Metanephros (tissue), 1 donor: Measurements from ENCODE around the gene IQSEC3. TPM values are rescaled to one million over a fixed set of nuclear protein-coding genes. Genes with fewer than 3 reads are reported as not detected.

Experiments used
- total RNA-seq: library from RNA; depleted of rRNA; stranded (reverse); fragments of >200 nt; gene quantifications from one replicate; pipeline ENCODE4 v1.2.3, GENCODE V29; 2014

Gene IQSEC3
- total RNA-seq = 2.9 TPM

GRCh38 chr12:66428-66781 lies at the start of gene IQSEC3:
Gene IQSEC3, plus strand, starts transcription at chr12:66767. Its CDS starts 116 bp downstream, at chr12:66883.

DNA sequence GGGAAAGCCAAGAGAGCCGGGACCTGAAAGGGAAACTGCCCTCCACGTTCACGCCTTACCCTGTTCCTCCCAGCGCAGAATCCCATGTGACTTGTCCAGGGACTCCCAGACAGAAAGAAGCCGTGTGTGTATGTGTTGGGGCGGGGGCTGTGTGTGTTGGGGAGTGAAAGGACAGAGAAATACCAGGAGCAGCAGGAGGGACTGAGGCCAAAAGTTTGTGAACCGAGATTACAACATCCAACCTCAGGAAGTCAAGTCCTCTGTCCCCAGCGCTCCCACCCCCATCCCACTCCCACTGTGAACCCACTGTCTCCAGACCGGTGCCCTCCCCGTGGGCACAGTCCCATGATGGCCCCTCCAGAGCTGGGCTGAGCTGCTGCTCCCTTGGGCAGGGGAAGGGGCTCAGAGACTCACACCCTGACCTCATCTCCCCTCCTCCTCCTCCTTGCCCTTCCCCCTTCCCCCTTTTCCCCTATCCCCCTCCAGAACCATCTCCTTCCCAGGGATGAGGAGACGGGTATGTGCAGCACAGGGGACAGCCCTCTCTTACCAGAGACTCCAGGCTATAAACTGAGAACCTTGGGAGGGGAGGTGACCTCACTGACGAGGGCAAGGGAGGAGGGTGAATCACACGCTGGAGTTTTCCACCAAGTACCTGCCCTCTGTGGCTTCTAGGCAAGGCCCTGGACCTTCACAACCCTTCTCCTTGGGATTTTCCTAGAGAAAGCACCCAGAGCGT lies 147.6 kb downstream of the IQSEC3 start, which contains the start of gene SLC6A12:
Gene SLC6A12 (minus strand): TSS at position 155 of the 739 bp plus-strand sequence. CDS start 4,171 bp downstream, outside the sequence.

Other genes starting within 250 kb of the IQSEC3 start
- gene SLC6A12, start 147.4 kb downstream of the IQSEC3 start, total RNA-seq = 15.2 TPM
- 25.9 TPM for gene SLC6A13, start 196.1 kb downstream of the IQSEC3 start, total RNA-seq